HepG2 (cell line): ENCODE measurements around the gene STARD5.

ENCODE experiments used
- CHD2 ChIP-seq: IDR thresholded peaks from 2 replicates; pipeline ENCODE4 v1.6.1; 2011; ENCODE audit warnings: low read depth, low read length, improper control_type of control experiment
- CREB1 ChIP-seq, 2 experiments: fragments of 450-650 bp in 1 of 2; IDR thresholded peaks; 2 replicates each; pipeline ENCODE4 v1.6.1; 2016 to 2017; ENCODE audit warnings: control low read depth in 1 of 2, mild to moderate bottlenecking in 1 of 2, missing compliant biosample characterization in 1 of 2, missing genetic modification characterization in 1 of 2
- POLR2A ChIP-seq, 2 experiments: IDR thresholded peaks; 2 replicates each; pipeline ENCODE4 v1.6.1; 2011; ENCODE audit warnings: low read depth in 2 of 2, low read length in 2 of 2, mild to moderate bottlenecking in 1 of 2, moderate library complexity in 1 of 2; ENCODE audit not compliant: insufficient read depth in 1 of 2
- SMARCC2 ChIP-seq: fragments of 450-650 bp; IDR thresholded peaks from 2 replicates; pipeline ENCODE4 v1.6.1; 2017; ENCODE audit warnings: antibody characterized with exemption, mild to moderate bottlenecking
- STAG1 ChIP-seq: sonication (generic); formaldehyde crosslinking; IDR thresholded peaks from 2 replicates; pipeline ENCODE4 v1.4.0; 2020; ENCODE audit warnings: missing genetic modification reagents
- TOE1 ChIP-seq: sonication (generic); formaldehyde crosslinking; IDR thresholded peaks from 2 replicates; pipeline ENCODE4 v1.4.0; 2020; ENCODE audit warnings: mild to moderate bottlenecking, missing genetic modification reagents
- TF ChIP-seq, protein P1 (sequence below): sonication (generic); formaldehyde crosslinking; IDR thresholded peaks from 2 replicates; pipeline ENCODE4 v1.9.0; 2021; ENCODE audit warnings: mild to moderate bottlenecking, missing genetic modification reagents
- TF ChIP-seq, protein P2 (sequence below): sonication (generic); formaldehyde crosslinking; IDR thresholded peaks from 2 replicates; pipeline ENCODE4 v1.8.1; 2023; ENCODE audit warnings: mild to moderate bottlenecking, missing genetic modification reagents
- TF ChIP-seq, protein P3 (sequence below): sonication (generic); formaldehyde crosslinking; IDR thresholded peaks from 2 replicates; pipeline ENCODE4 v1.4.0; 2020; ENCODE audit warnings: missing genetic modification reagents

DNA sequence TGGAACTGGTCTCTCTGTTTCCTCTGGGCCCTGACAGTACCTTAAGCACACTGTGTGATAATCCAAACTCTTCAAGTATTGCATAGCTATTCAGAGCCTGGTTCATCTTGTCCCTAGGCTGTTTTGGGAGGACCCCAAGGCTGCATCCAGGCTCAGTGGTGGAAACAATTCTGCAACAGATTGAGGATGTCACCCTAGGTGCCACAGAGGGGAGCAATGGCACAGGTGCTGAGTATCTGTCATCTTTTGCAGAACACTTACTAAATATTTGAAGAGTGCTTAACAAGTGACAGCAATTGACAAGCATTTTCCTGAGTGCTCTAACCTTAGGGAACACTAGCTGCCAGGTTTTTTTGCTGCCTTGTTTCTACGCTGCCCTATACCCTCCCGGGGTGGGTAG lies 27.8 kb downstream of the STARD5 start:
- no peak for TF ChIP-seq TOE1 (CRISPR knock-in tag)
- no peak for TF ChIP-seq STAG1 (CRISPR knock-in tag)
- no peak for TF ChIP-seq CHD2
- TF ChIP-seq POLR2A (IDR thresholded peaks at IDR 0.05; ENCODE audit: insufficient read depth in 1 of 2, low read depth in 2 of 2, low read length in 2 of 2), result no peak
- no peak for TF ChIP-seq CREB1 (IDR thresholded peaks at IDR 0.05)
- TF ChIP-seq CREB1 (CRISPR knock-in tag; IDR thresholded peaks at IDR 0.05), result no peak
- TF ChIP-seq, protein P1, sequence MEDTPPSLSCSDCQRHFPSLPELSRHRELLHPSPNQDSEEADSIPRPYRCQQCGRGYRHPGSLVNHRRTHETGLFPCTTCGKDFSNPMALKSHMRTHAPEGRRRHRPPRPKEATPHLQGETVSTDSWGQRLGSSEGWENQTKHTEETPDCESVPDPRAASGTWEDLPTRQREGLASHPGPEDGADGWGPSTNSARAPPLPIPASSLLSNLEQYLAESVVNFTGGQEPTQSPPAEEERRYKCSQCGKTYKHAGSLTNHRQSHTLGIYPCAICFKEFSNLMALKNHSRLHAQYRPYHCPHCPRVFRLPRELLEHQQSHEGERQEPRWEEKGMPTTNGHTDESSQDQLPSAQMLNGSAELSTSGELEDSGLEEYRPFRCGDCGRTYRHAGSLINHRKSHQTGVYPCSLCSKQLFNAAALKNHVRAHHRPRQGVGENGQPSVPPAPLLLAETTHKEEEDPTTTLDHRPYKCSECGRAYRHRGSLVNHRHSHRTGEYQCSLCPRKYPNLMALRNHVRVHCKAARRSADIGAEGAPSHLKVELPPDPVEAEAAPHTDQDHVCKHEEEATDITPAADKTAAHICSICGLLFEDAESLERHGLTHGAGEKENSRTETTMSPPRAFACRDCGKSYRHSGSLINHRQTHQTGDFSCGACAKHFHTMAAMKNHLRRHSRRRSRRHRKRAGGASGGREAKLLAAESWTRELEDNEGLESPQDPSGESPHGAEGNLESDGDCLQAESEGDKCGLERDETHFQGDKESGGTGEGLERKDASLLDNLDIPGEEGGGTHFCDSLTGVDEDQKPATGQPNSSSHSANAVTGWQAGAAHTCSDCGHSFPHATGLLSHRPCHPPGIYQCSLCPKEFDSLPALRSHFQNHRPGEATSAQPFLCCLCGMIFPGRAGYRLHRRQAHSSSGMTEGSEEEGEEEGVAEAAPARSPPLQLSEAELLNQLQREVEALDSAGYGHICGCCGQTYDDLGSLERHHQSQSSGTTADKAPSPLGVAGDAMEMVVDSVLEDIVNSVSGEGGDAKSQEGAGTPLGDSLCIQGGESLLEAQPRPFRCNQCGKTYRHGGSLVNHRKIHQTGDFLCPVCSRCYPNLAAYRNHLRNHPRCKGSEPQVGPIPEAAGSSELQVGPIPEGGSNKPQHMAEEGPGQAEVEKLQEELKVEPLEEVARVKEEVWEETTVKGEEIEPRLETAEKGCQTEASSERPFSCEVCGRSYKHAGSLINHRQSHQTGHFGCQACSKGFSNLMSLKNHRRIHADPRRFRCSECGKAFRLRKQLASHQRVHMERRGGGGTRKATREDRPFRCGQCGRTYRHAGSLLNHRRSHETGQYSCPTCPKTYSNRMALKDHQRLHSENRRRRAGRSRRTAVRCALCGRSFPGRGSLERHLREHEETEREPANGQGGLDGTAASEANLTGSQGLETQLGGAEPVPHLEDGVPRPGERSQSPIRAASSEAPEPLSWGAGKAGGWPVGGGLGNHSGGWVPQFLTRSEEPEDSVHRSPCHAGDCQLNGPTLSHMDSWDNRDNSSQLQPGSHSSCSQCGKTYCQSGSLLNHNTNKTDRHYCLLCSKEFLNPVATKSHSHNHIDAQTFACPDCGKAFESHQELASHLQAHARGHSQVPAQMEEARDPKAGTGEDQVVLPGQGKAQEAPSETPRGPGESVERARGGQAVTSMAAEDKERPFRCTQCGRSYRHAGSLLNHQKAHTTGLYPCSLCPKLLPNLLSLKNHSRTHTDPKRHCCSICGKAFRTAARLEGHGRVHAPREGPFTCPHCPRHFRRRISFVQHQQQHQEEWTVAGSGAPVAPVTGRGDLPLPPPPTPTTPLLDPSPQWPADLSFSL (CRISPR knock-in tag), result no peak
- no peak for TF ChIP-seq SMARCC2
- TF ChIP-seq, protein P2, sequence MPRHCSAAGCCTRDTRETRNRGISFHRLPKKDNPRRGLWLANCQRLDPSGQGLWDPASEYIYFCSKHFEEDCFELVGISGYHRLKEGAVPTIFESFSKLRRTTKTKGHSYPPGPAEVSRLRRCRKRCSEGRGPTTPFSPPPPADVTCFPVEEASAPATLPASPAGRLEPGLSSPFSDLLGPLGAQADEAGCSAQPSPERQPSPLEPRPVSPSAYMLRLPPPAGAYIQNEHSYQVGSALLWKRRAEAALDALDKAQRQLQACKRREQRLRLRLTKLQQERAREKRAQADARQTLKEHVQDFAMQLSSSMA (CRISPR knock-in tag), result no peak
- TF ChIP-seq, protein P3, sequence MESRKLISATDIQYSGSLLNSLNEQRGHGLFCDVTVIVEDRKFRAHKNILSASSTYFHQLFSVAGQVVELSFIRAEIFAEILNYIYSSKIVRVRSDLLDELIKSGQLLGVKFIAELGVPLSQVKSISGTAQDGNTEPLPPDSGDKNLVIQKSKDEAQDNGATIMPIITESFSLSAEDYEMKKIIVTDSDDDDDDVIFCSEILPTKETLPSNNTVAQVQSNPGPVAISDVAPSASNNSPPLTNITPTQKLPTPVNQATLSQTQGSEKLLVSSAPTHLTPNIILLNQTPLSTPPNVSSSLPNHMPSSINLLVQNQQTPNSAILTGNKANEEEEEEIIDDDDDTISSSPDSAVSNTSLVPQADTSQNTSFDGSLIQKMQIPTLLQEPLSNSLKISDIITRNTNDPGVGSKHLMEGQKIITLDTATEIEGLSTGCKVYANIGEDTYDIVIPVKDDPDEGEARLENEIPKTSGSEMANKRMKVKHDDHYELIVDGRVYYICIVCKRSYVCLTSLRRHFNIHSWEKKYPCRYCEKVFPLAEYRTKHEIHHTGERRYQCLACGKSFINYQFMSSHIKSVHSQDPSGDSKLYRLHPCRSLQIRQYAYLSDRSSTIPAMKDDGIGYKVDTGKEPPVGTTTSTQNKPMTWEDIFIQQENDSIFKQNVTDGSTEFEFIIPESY (CRISPR knock-in tag), result no peak
